ENCODE results near the gene GSS. TPM values are rescaled to one million over a fixed set of nuclear protein-coding genes. Genes with fewer than 3 reads are reported as not detected.

Gene GSS
- total RNA-seq, 1 experiment from 2014 or later = 83.6 TPM

GRCh38 chr20:34881689-34882088 is 73.9 kb downstream of the GSS start:
- Histone ChIP-seq H3K36me3 (ENCODE audit: control insufficient read depth in 1 of 2, insufficient read depth in 2 of 2, low read length in 2 of 2) (peaks cover 0 to 7% of the 10 kb centered on the region in 2 experiments; a peak in 1 of 4 replicates), H3K27me3 (ENCODE audit: insufficient read depth, low read length) (no peaks in the 10 kb centered on the region), H3K9ac (ENCODE audit: low read length) (no peak overlapping the region), H3K79me2 (ENCODE audit: insufficient read depth, low read length) (no peaks in the 10 kb centered on the region; the same call in 1 of the 2 replicates), H3K4me1 (ENCODE audit: control insufficient read depth in 1 of 2, insufficient read depth in 2 of 2, low read length in 2 of 2) (peaks cover 3 to 8% of the 10 kb centered on the region in 2 experiments; a peak in 3 of 4 replicates), H4K20me1 (ENCODE audit: insufficient read depth) (no peaks in the 10 kb centered on the region), H2AFZ (ENCODE audit: low read depth, low read length, poor library complexity, severe bottlenecking) (no peak overlapping the region), H3K4me3 (replicated peaks in 1 of 2; ENCODE audit: low read depth in 1 of 2, low read length in 2 of 2) (no peak overlapping the region), H3K9me2 (ENCODE audit: insufficient read depth) (no peaks in the 10 kb centered on the region), H3K27ac (ENCODE audit: low read depth, low read length) (no peak overlapping the region), H3K4me2 (ENCODE audit: low read length) (no peak overlapping the region), H3K9me3 (ENCODE audit: control insufficient read depth in 1 of 2, insufficient read depth in 1 of 2, low read depth in 1 of 2, low read length in 2 of 2) (no peaks in the 10 kb centered on the region)
- ChIA-PET CTCF (no interaction called here), POLR2A (no interaction called here), RAD21 (ENCODE audit: low non-redundant PET in 1 of 2, low total read pairs in 2 of 2, uncharacterized antibody in 2 of 2, unreplicated experiment in 2 of 2) (no interaction called here)
- intact Hi-C loops (cut with micrococcal nuclease) = no loop called here
- no peak for DNase-seq (ENCODE audit: low read depth, low spot score)
- BruUV-seq (replicated peaks) = no TSS peak
- no peak for TF ChIP-seq ELF1 (IDR thresholded peaks at IDR 0.05; ENCODE audit: borderline replicate concordance, low read depth)
- no peak for TF ChIP-seq CEBPB (IDR thresholded peaks at IDR 0.05; ENCODE audit: low read depth)
- TF ChIP-seq ZFX (IDR thresholded peaks at IDR 0.05) = no peak
- no peak for TF ChIP-seq TCF7L2 (IDR thresholded peaks at IDR 0.05; ENCODE audit: borderline replicate concordance, extremely low read depth, insufficient read depth, insufficient read length)
- TF ChIP-seq CBX3 (IDR thresholded peaks at IDR 0.05; ENCODE audit: low read depth) = no peak
- no peak for TF ChIP-seq MAX (IDR thresholded peaks at IDR 0.05)
- TF ChIP-seq EZH2 (IDR thresholded peaks at IDR 0.05) = no peak
- TF ChIP-seq EZH2phosphoT487 (IDR thresholded peaks at IDR 0.05; ENCODE audit: borderline replicate concordance) = no peak
- no peak for TF ChIP-seq SRF (IDR thresholded peaks at IDR 0.05; ENCODE audit: low read depth)
- no peak for TF ChIP-seq POLR2AphosphoS5 (IDR thresholded peaks at IDR 0.05; ENCODE audit: low read depth, low read length)
- no peak for TF ChIP-seq YY1 (IDR thresholded peaks at IDR 0.05; ENCODE audit: extremely low read depth, insufficient replicate concordance, low read depth, low read length)
- no peak for TF ChIP-seq FOSL1 (IDR thresholded peaks at IDR 0.05; ENCODE audit: low read depth)
- no peak for TF ChIP-seq ZBTB33 (IDR thresholded peaks at IDR 0.05; ENCODE audit: extremely low read depth, insufficient replicate concordance, low read length)
- TF ChIP-seq SIN3A (IDR thresholded peaks at IDR 0.05; ENCODE audit: low read depth) = no peak
- TF ChIP-seq EGR1 (IDR thresholded peaks at IDR 0.05; ENCODE audit: low read depth) = no peak
- no peak for TF ChIP-seq REST (IDR thresholded peaks at IDR 0.05; ENCODE audit: low read depth)
- TF ChIP-seq ATF3 (IDR thresholded peaks at IDR 0.05) = no peak
- no peak for TF ChIP-seq POLR2A (IDR thresholded peaks at IDR 0.05; ENCODE audit: borderline replicate concordance, extremely low read depth, insufficient read depth, insufficient read length)
- no peak for TF ChIP-seq RAD21 (IDR thresholded peaks at IDR 0.05; ENCODE audit: low read depth)
- no peak for ATAC-seq

Data from HCT116 (cell line).